Effector CD4-positive, alpha-beta T cell (primary cell): ENCODE data around the gene PLK1.
A peak's percentile ranks its signal among the peaks of the same experiment; 100 is the strongest.
"Not testable (repeated sequence)": the region's sequence is repeated elsewhere in the genome, so short reads cannot be mapped to it uniquely, and the experiment has no call there.

ENCODE experiments used
- DNase-seq: peaks from one replicate; pipeline ENCODE4 v3.0.0-alpha.2; 2020
- total RNA-seq: gene quantifications from one replicate; lab custom pipeline; 2026; lab: John Stamatoyannopoulos, UW

The PLK1 gene
- 1.9 reads per million, percentile 2 among the genes with 10 or more reads in this experiment for total RNA-seq

- DNase-seq, result peak; percentile 58
Measured at GRCh38 chr16:23678430-23679273, at the start of gene PLK1. TSS of gene PLK1 (plus strand) at chr16:23678889. CDS start at chr16:23678933, 44 bp downstream.

- no peak for DNase-seq
Measured at GRCh38 chr16:23629516-23629915, 49.2 kb upstream of the PLK1 start.

GRCh38 chr16:23631874-23632273 lies 46.8 kb upstream of the PLK1 start:
- DNase-seq, result not testable (repeated sequence)

- DNase-seq, result no peak
Measured at GRCh38 chr16:23634461-23635036, 44.1 kb upstream of the PLK1 start.

- no peak for DNase-seq
Measured at GRCh38 chr16:23635958-23636357, 42.7 kb upstream of the PLK1 start.

- no peak for DNase-seq
Measured at GRCh38 chr16:23640615-23640930, 38.1 kb upstream of the PLK1 start.

GRCh38 chr16:23640931-23641765 lies 37.5 kb upstream of the PLK1 start, which contains the start of the genes DCTN5 and PALB2:
TSS of gene DCTN5 (plus strand) at chr16:23641466. CDS start at chr16:23641543, 77 bp downstream.
TSS of gene PALB2 (minus strand) at chr16:23641310. CDS start at chr16:23641157, 153 bp downstream.
- DNase-seq, result peak; percentile 74

- no peak for DNase-seq
Measured at GRCh38 chr16:23642246-23642774, 36.4 kb upstream of the PLK1 start.

GRCh38 chr16:23650674-23651416 lies 27.8 kb upstream of the PLK1 start:
- no peak for DNase-seq

- no peak for DNase-seq
Measured at GRCh38 chr16:23651943-23652468, 26.7 kb upstream of the PLK1 start.

GRCh38 chr16:23663918-23664317 lies 14.8 kb upstream of the PLK1 start:
- no peak for DNase-seq

GRCh38 chr16:23666571-23667354 lies 11.9 kb upstream of the PLK1 start:
- DNase-seq, result no peak

GRCh38 chr16:23667355-23667659 lies 11.4 kb upstream of the PLK1 start:
- no peak for DNase-seq

GRCh38 chr16:23668225-23668624 lies 10.5 kb upstream of the PLK1 start:
- DNase-seq, result no peak

- no peak for DNase-seq
Measured at GRCh38 chr16:23668873-23669272, 9.8 kb upstream of the PLK1 start.

- no peak for DNase-seq
Measured at GRCh38 chr16:23670137-23670776, 8.4 kb upstream of the PLK1 start.

- DNase-seq, result no peak
Measured at GRCh38 chr16:23673971-23674614, 4.6 kb upstream of the PLK1 start.

- no peak for DNase-seq
Measured at GRCh38 chr16:23676924-23677480, 1.7 kb upstream of the PLK1 start.

- DNase-seq, result no peak
Measured at GRCh38 chr16:23679274-23679985, 741 bp downstream of the PLK1 start.
